Putamen (tissue), 1 donor: ENCODE measurements around the gene NEURL3.
"Not testable (repeated sequence)": the region's sequence is repeated elsewhere in the genome, so short reads cannot be mapped to it uniquely, and the experiment has no call there.

Experiments used
- DNase-seq: peaks from one replicate; pipeline ENCODE4 v3.0.0-alpha.2; 2016; ENCODE audit warnings: low spot score

NEURL3 gene

DNA sequence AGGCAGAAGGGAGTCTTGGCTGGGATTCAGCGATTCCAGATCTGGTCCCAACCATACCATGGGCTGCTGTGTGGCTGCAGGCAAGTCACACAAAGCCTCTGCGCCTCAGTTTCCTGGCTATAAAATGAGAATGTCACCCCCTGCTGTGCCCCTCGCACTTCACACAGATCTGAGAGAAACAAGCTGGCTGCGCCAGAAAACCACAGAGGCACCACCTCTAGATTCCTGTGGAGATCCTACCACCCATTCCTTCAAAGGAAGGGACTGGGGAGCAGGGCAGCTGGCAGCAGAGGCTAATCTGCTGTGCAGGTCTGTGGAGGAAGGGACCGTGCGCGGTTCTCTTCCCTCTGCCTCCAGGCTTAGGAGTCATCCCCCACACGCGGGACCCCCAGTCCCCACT is 19.8 kb downstream of the NEURL3 start:
- DNase-seq, result no peak

DNA sequence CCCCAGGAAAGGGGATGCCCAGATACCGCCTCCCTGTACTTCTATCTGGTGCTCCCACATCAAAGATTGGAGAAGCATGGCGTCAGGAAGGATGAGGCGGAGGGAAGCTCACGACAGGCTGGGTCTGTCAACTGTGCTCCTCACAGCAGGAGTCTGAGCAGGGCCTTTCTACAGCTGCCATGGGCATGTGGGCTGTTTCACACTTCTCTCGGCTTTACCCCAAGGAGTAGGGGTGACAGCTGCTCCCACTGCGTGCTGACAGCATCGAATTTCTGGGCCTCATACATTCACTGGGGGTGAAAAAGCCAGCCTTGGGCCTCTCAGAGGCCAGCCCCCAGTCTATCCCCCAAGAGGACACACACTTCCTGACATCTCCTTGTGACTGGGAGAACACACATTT is 21.1 kb downstream of the NEURL3 start:
- DNase-seq, result no peak

DNA sequence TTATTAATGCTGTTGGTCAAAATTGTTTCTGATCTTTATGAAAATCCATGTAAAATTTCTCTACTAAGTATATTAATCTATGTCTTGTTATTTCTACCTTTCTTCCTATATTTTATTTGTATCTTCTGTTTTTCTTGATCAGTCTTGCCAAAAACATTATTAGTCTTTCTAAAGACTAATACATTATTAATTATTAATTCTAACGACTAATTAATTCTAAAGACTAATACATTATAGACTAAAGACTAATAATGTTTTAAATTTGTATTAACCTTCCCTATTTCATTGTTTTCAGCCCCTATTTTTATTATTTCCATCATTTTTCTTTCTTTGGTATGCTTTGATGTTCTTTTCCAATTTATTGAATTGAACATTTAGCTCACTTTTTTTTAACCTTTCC is 27.7 kb downstream of the NEURL3 start:
- DNase-seq, result no peak

DNA sequence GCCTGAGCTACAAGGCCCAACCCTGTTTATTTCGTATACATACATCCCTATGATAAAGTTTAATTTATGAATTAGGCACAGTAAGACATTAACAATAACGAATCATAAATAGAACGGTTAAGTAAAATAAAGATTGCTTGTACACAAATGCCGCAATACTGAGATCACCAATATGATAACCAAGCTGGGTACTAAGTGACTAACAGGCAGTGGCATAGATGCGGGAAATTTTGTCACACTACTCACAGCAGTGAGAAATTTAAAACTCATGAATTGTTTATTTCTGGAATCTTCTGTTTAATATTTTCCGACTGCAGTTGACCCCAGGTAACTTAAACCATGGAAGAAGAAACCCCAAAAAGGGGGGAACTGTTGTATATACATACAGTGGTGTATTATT is 33.4 kb downstream of the NEURL3 start:
- DNase-seq, result no peak

DNA sequence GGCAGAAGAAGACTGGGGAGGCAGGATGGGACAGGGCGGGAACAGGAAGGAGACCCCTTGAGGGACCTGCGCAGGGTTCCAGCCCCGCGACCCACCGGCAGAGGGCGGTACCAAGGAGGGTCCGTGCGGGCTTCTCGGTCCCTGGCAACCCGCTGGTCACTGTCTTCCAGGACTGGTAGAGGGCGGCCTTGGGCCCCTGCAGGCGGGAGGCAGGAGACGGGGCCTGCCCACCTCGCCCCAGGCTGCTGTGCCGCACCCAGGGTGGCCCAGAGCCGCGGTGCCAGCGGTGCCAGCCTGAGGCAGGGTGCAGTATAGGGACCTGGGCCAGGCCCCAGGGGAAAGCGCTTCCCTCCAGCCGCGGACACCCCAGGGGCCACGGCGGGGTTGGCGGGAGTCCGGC is 34.5 kb downstream of the NEURL3 start:
- peak; percentile 14 for DNase-seq

DNA sequence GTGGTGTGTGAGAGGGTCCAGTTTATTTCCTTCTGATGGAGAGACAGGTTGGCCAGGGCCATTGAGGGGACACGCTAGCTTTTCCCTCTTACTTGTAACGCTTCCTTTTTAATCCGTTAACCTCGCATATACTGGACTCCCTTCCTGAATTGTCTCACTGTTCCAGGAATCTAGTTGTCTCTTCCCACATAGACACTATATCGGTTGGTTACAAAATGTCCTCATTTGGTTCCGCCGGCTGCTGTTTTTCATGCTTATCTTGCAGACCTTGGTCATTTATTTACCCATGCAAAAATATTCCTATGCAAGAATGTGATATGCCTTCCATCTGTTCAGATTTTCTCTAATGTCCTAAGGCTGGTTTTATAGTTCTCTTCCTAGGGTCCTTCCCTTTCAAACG is 35.0 kb downstream of the NEURL3 start:
- DNase-seq, result no peak

DNA sequence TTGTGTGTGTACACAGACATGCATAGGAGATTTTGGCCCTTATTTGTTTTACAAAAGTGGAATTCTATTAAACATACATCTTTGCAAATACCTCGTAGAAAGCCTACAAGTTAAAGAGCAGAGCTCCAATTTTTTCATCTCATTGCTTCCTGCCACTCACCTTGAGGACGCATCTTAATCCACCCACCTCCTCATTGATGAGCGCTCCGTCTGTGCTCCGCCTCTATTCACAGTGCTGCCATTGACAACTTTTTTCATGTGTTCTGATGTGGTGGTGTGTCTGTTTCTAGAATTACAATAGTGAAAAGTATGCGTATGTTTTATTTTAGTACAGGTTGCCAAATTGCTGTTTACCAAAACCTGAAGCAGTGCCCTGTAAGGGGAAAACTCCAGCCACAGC is 36.3 kb downstream of the NEURL3 start:
- DNase-seq, result no peak

DNA sequence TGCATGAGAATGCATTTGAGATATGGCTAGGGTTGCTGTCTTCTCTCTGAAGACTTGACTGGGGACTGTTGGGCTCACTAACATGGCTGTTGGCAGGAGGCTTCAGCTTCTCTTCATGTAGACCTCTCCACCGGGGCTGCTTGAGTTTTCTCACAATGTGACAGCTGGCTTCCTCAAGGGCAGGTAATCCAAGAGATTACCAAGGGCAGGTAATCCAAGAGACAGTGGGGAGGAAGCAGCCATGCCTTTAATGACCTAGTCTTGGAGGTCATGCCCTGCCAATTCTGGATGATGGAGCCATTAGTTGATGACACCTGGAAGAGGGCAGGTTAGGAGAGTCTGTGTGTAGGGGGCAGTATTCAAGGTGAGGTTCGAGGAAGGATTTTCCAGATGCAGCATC is 40.5 kb downstream of the NEURL3 start:
- DNase-seq, result no peak

DNA sequence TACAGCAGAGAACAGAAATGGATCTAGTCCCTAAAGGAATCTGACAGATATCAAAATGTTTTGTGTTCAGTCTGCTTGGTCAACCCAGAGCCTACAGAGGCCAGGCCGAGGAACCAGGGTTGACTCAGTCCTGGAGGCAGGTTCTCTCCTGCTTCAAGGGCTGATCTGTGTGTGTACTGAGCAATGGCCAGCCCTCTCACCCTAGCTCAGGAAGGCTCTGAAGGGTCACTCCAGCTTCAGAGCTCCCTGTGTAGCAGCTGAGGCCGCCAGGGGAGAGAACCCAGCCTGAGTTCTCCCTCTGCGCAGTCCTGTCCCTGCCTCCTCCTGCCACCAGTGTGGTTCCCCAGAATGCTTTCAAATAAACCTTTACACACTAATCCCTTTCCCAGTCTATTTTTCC is 41.1 kb downstream of the NEURL3 start:
- DNase-seq, result no peak

DNA sequence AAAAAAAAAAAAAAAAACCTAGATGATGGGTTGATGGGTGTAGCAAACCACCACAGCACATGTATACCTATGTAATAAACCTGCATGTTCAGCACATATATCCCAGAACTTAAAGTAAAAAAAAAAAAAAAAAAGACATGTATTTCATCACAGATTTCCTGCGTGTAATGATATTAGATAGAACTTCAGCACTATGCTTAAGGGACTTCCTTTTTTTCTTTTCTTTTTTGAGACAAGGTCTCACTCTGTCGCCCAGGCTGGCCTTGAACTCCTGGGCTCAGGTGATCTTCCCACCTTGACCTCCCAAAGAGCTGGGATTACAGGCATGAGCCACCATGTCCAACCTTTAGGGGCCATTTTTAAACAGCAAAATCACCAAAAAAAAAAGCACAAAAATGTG is 42.0 kb downstream of the NEURL3 start:
- no peak for DNase-seq

DNA sequence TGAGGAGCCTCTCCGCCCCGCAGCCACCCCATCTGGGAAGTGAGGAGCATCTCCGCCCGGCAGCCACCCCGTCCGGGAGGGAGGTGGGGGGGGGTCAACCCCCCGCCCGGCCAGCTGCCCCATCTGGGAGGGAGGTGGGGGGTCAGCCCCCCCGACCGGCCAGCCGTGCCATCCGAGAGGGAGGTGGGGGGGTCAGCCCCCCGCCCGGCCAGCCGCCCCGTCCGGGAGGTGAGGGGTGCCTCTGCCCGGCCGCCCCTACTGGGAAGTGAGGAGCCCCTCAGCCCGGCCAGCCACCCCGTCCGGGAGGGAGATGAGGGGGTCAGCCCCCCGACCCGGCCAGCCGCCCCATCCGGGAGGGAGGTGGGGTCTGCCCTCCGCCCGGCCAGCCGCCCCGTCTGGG is 43.5 kb downstream of the NEURL3 start:
- DNase-seq, result not testable (repeated sequence)

DNA sequence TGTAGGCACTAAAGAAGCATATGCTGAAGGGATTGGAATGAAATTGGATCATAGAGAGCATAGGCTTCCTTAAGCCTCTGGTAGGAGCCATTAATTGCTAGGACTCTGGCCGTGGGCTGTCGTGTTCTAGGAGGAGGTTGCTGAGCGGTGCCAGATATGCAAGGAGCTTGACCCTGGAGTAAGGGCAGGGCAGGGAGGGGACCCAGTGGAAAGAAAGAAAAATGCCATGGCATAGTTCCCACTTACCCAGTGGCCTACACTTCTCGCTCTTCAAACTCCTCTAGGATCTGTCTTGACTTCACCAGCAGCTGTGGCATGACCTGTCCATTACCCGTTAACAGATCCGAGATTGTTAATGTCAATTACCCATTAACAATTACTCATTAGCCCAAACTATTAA is 53.1 kb downstream of the NEURL3 start:
- no peak for DNase-seq

DNA sequence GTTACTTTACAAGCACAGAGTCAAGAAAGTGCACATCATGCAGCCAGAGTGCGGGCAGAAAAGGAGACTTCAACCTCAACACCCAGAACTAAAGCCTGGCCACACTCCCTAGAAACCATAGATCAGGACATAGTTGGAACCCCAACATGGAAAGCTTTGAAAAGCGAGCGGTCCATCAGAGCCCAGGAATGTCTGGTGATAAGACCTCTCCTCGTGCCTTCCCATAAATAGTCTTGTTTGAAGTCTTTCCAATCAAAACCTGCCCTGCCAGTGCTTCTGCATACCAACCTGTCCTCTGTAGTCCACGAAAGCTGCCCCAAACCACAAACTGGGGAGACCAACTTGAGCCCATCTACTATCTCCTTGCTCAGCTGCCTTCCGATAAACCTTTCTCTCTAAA is 55.5 kb downstream of the NEURL3 start:
- DNase-seq, result no peak

DNA sequence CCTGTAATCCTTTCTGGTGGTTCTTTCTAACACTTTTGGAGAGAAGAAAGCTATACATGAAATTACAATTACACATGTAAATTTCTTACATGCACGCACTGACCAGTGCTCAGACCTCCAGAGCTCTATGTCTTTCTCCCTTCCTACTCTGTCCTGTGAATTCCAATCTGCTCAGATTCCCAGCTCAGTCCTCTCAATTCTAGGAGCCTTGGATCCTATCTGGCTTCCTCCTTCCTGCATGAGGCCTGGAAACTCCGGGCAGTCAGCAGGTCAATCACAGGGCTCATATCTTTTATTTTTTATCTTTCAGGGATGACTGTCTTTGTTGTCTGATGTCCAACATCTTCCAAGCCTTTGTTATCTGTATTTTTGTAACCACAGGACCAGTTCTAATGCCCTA is 56.0 kb downstream of the NEURL3 start:
- DNase-seq, result no peak

DNA sequence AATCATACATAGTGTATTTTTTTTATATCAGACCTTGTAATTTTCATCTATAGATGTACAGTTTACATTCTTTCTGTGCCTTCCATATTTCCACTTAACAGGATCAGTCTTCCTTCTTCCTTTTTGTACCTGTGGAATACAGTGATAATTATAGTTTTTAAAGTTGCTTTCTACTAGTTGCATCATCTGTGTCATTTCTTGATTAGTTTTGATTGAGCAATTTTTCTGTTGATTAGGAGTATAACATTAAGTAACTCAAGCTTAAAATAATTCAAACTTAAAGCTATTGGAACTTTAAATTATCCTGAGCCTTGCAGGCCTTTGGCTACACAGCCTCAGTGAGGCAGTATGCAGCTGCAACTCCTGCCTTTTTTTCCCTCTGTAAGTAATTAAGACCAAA is 57.4 kb downstream of the NEURL3 start:
- DNase-seq, result no peak
